Fibroblast of peridontal ligament (primary cell): ENCODE data around the gene SMARCC1.
A peak's percentile ranks its signal among the peaks of the same experiment; 100 is the strongest.
"Not testable (repeated sequence)": the region's sequence is repeated elsewhere in the genome, so short reads cannot be mapped to it uniquely, and the experiment has no call there.

ENCODE experiments used
- DNase-seq: peaks from one replicate; pipeline ENCODE4 v3.0.0-alpha.2; 2010; ENCODE audit errors: extremely low read depth

The SMARCC1 gene

DNA sequence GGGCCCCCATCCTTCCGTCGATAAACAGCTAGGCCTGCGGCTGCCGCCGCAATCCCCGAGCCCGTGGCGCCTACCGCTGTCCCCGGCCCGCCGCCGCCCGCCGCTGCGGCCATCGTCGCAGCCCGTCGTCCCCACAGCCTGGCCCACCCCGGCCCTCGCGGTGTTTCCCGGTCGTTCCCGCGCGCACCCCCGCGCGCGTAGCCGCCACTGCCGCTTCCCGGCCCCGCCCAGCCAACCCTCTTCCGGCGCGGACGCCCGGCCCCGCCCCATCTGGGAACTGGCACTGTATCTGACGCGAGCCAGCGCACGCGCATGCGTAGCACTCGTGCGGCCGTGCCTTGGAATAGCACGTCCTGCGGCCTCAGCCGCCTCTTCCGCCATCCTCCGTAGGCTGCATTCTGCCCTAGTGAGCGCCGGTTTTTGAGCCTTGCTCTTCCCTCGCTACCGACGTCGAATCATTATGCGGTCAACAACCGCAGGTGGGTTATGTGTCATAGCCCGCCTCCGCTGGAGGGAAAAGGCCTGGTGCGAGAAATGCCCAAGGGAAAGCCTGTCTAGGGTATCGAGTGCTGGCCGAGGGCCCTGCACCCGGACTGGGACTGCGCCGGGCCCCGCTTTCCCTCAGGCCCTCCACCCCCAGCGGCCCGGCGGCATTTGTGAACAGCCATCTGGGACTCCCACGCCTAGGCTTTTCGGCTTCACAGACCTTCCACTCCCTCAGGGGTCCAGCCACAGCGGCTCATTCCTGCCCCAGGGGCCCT, at the start of gene SMARCC1:
TSS of gene SMARCC1 (minus strand) at position 209 of the 761 bp plus-strand sequence. CDS start at position 113, 96 bp downstream.
- peak; percentile 96 for DNase-seq

DNA sequence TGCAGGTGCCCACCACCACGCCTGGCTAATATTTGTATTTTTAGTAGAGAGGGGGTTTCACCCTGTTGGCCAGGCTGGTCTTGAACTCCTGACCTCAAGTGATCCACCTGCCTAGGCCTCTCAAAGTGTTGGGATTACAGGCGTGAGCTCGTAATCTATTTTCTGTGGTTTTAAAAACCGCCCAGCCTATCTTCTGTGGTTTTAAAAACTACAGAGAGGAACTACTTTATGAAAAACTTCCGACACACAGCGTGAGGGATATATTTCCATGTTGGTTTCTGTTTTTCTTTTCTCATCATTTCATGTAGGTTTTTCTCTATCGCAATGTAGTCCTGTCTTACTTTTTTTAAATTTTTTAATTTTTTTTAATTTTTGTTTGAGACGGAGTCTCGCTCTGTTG, 47.8 kb upstream of the SMARCC1 start:
- not testable (repeated sequence) for DNase-seq

DNA sequence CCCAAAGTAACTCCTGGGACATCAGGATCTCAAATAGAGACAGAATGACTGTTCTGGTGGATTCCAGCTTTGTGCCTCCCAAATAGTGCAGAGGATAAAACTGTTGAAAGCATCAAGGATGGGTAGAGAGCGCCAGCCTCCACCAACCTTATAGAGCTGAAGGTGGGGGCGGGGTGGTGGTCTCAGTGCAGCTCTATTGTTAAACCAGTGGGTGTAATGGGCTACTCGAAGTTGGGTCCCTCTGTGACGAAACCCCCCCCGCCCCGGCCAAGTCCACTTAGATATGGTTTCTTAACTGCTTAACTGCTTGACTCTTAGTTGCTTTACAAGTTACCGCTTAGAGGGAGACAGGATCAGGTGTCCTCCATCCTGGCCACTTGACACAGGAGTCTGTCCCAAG, 43.9 kb upstream of the SMARCC1 start:
- no peak for DNase-seq

GRCh38 chr3:47824541-47825473, 43.1 kb upstream of the SMARCC1 start:
- peak; percentile 76 for DNase-seq

DNA sequence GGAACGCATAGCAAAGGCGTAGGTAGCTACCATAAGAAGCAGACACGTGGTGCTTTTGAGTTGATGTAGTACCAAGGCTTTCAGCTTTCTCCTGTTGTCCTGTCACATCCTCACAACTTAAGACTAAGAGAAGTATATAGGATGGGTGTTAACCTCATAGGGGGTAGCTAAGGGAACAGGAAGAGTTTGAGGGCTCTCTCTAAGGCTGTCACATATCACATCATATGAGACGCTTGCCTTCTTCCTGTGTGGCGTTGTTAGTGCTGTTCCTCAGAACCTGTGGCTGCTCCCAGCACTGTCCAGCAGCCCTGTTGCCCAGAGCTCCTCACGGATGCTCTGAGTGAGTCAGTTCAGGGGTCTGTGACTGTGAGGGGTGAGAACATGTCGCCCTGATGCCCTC, 35.9 kb upstream of the SMARCC1 start:
- no peak for DNase-seq

DNA sequence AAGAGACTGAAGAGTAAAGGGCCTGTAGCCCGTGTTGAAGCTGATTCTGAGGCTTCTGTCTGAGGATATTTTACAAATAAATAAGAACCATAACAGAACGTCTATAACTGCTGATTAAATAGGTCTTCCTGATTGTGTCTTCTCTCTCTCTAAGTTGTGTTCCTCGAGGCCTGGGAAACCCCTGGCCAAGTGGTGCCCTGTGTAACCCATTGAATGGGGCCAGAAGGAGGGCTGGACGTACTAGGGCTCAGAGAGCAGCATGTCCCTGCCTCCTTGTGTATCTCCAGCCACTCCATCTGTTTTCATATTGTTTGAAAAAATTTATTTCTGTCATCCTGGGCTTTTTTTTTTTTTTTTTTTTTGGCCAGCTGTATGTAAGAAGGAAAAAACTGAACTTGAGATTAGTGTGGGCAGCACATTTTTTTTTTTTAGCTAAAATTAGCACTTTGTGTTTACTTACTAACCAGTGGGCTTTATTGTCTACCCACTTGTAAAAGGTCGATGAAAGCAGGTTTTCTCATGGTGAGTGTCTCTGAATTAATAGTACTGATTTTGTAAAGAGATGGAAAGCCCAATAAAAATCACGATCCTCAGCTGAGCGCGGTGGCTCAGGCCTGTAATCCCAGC, 32.0 kb upstream of the SMARCC1 start:
- DNase-seq = no peak

- DNase-seq = no peak
Measured at GRCh38 chr3:47804577-47804976, 22.9 kb upstream of the SMARCC1 start.

GRCh38 chr3:47803480-47804025, 21.9 kb upstream of the SMARCC1 start:
- peak; percentile 21 for DNase-seq

GRCh38 chr3:47802734-47803479, 21.2 kb upstream of the SMARCC1 start, which contains the start of gene DHX30:
Gene DHX30 (plus strand): TSS chr3:47803138. CDS start chr3:47810684, 7,546 bp downstream.
- DNase-seq = peak; percentile 79

- DNase-seq = no peak
Measured at GRCh38 chr3:47799733-47800132, 18.0 kb upstream of the SMARCC1 start.

- no peak for DNase-seq
Measured at GRCh38 chr3:47794544-47794943, 12.9 kb upstream of the SMARCC1 start.

DNA sequence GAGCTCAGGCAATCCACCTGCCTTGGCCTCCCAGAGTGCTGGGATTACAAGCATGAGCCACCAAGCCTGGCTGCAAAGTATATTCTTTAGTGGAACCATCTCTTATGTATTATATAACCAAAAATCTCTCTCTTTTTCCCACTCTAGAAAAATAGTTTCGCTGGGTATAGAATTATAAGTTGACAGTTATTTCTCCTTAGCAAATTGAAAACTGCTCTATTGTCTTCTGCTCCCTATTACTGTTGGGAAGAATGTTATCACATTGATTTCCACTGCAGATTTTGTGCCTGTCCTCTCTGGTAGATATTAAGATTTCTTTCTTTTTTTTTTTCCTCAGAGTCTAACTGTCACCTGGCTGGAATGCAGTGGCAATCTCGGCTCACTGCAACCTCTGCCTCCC, 11.0 kb upstream of the SMARCC1 start:
- DNase-seq = no peak

DNA sequence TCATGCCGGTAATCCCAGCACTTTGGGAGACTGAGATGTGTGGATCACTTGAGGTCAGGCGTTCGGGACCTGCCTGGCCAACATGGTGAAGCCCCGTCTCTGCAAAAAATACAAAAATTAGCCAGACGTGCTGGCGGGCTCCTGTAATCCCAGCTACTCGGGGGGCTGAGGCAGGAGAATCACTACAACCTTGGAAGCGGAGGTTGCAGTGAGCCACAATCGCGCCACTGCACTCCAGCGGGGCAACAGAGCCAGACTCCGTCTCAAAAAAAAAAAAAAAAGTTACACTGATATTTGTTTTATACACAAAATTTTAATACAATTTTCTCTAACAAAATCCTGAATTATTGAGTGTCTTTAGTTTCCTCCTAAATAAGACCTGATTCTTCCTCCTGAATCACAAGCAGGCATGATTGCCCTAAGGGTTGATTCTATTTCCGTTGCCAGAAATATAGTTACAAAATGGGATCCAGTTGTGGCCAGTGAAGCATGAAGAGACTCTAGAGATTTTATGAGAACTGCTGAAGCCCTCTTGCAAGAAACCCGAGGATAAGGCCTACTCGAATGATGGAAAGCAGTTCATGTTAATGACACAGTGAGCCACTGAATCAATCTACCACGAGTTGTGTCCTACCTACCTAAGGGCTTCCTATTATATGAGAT, 9.6 kb upstream of the SMARCC1 start:
- peak; percentile 48 for DNase-seq

GRCh38 chr3:47783673-47784072, 2.0 kb upstream of the SMARCC1 start:
- no peak for DNase-seq

GRCh38 chr3:47782446-47783308, 984 bp upstream of the SMARCC1 start:
- DNase-seq = no peak

- peak; percentile 41 for DNase-seq
Measured at GRCh38 chr3:47780741-47781684, 680 bp downstream of the SMARCC1 start.

GRCh38 chr3:47778746-47779145, 2.9 kb downstream of the SMARCC1 start:
- DNase-seq = no peak

- no peak for DNase-seq
Measured at GRCh38 chr3:47772788-47773187, 8.9 kb downstream of the SMARCC1 start.
